ENCODE results near the gene SNAP23.

Gene SNAP23

DNA sequence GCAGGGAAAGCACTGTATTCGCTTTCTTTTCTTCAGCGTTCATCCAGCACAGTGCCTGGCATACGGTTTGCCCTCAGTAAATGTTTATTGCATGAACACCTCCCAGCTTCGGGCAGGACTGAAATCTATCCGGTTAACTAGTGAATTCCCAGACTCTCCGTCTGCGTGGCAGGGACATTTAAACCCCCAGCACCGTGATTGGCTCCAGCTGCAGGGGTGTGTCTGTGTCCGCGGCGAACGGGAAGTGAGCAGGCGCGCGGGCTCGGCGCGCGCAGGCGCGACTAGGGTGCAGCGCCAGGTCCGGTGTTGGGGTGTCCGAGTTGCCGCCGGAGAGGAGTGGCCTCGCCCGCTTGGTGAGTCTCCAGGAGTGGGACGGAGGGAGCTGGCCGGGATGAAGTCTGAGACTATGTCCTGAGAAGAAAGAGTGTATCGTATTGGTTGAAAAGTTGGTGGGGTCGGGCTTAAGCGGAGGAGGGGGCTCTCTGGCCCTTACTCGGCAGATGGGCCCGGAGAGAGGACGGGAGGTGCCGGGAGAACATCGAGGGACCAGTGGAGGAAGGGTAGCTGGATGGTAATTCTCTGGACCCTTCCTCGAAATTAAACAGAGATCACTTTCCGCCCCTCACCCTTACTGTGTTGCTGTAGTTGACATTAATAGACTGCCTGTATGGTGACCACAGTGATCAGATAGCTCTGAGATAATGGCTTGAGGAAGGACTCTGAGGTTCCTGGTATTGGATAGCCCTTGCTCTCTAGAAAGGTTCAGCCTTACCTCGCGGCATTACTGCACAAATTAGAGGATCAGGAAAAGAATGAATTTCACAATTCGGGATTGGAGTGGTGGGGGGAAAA is at the start of gene SNAP23:
Gene SNAP23, plus strand, starts transcription at position 274 of the 852 bp plus-strand sequence. CDS start 16,213 bp downstream, outside the sequence.
- CTCF ChIA-PET = interaction anchor here (0.7 to 1.5 kb wide), 2 partner anchors 10 to 97 kb away, joined by 4 read pairs; no protein-coding TSS in a partner anchor
- peaks cover 60% of the 10 kb centered on the region for H3K4me1 Mint-ChIP-seq
- peak within 1 kb of the TSS; percentile 90 for H3K27ac Mint-ChIP-seq
- peaks cover 17% of the 10 kb centered on the region for H3K36me3 Mint-ChIP-seq
- H3K4me3 Mint-ChIP-seq = peak within 1 kb of the TSS; percentile 93
- no peaks in the 10 kb centered on the region for H3K9me3 Mint-ChIP-seq
- no peaks in the 10 kb centered on the region for H3K27me3 Mint-ChIP-seq
- DNase-seq = peak; percentile 90

DNA sequence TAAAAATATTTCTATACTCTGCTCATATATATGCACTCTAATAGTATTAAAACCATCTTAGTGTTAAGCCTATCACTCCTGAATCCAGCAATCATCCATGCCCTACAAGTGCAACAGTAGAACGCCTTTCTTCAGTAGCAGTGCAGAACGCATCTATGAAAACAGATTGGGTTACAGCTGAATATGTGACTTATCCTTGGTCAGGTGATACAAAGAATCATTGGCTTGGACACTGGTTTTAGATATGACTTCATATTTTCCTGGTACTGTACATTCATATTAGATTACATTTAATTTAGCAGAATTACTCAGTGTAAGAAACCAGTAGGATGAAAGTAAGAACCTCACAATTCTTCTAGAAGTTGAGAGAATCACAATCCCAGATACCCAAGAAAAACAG is 47.8 kb upstream of the SNAP23 start:
- H3K27ac Mint-ChIP-seq = no peak overlapping the region
- H3K9me3 Mint-ChIP-seq = no peaks in the 10 kb centered on the region
- DNase-seq = no peak
- H3K27me3 Mint-ChIP-seq = no peaks in the 10 kb centered on the region
- no peak overlapping the region for H3K4me3 Mint-ChIP-seq
- H3K36me3 Mint-ChIP-seq = peaks cover 40% of the 10 kb centered on the region
- no peaks in the 10 kb centered on the region for H3K4me1 Mint-ChIP-seq
- CTCF ChIA-PET = no interaction called here

DNA sequence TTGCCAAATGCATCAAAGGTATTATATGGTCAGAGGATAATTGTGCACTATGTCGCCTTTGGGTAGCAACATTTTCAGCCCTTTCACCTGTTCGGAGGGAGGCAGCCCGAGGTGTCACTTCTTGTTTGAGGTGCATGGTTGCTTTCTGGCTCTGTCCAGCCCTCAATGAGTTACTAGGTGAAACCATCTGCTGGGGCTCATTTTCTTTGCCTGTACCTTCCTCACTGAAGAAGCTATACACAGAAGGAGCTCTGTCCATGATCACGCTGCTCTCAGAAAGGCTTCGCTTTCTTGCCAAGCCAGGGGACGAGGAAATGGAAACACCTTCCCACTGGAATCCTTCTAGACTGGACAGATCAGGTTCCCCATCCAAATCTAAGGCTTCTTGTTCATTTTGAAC is 47.2 kb upstream of the SNAP23 start:
- Mint-ChIP-seq H3K27ac (no peak overlapping the region), H3K4me1 (no peaks in the 10 kb centered on the region), H3K4me3 (no peak overlapping the region), H3K27me3 (no peaks in the 10 kb centered on the region), H3K9me3 (no peaks in the 10 kb centered on the region), H3K36me3 (peaks cover 40% of the 10 kb centered on the region)
- CTCF ChIA-PET = no interaction called here
- no peak for DNase-seq

DNA sequence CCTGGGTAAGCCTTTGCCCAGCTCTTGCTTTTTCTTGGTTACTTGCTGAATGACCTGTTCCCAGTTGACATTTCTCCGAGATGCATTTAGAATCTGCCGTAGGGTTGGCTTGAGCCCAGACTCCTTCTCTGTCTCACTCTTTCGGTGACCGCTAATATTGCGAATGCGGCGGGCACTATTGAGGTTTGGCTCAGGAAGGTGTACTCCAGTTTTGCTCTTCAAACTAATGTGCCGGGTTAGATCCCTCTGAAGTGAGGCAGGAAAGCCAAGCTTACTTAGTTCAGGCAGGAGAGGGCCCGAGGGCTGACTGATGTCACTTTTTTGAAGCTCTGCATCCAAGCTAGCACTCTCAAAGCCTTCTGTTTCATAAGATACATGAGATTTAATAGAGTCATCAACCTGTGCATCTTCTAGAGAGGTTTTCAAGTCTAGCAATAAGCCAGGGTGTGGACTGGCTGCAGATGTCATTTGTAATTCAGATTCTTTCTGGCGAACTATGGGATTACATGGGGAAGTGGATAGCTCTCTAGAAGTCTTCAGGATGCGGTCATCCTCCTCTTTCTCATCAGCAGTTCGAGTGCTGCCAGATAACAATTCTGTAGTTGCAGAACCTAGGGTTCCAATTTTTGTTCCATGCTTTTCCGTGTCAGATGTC is 45.5 kb upstream of the SNAP23 start:
- Mint-ChIP-seq H3K9me3 (no peaks in the 10 kb centered on the region), H3K27ac (no peak overlapping the region), H3K4me1 (no peaks in the 10 kb centered on the region), H3K27me3 (no peaks in the 10 kb centered on the region), H3K36me3 (peaks cover 36% of the 10 kb centered on the region), H3K4me3 (no peak overlapping the region)
- DNase-seq = no peak
- CTCF ChIA-PET = no interaction called here

DNA sequence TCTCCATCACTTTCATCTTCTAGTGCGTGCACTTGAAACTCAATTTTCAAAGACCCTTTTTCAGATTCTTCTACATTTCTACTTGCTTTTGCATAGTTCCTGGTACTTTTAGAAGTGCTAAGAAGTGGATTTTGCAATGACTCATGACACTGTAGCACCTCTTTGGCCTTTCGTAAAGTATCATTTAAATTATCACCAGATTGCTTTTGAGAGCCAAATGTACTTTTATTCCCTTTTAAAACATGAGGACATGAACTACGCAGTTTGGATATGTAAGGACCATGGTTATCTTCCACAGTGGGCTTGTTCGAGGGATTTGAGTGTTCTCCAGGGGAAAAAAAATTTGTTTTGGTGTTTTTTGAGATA is 45.0 kb upstream of the SNAP23 start:
- Mint-ChIP-seq H3K27ac (no peak overlapping the region), H3K36me3 (peaks cover 33% of the 10 kb centered on the region), H3K4me1 (no peaks in the 10 kb centered on the region), H3K4me3 (no peak overlapping the region), H3K9me3 (no peaks in the 10 kb centered on the region), H3K27me3 (no peaks in the 10 kb centered on the region)
- no peak for DNase-seq
- CTCF ChIA-PET = no interaction called here

DNA sequence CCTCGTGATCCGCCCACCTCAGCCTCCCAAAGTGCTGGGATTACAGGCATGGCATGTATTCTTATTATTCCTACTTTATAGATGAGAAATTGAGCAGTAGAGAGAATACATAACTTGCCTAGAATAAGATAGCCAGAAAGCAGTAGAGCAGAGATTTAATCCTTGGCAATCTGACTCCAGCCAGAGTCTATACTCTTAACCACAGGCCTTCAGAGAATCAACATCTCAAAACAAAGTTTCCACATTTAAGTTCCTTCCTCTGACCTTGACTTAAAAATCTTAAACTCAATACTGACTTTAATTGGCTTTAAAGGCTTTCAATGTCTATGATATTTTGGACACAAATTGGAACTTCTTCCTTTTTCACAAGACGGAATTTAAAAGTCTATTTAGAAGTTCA is 41.6 kb upstream of the SNAP23 start:
- H3K36me3 Mint-ChIP-seq = peaks cover 25% of the 10 kb centered on the region
- no peaks in the 10 kb centered on the region for H3K27me3 Mint-ChIP-seq
- H3K4me1 Mint-ChIP-seq = no peaks in the 10 kb centered on the region
- H3K4me3 Mint-ChIP-seq = no peak overlapping the region
- DNase-seq = no peak
- no peak overlapping the region for H3K27ac Mint-ChIP-seq
- CTCF ChIA-PET = no interaction called here
- no peaks in the 10 kb centered on the region for H3K9me3 Mint-ChIP-seq

DNA sequence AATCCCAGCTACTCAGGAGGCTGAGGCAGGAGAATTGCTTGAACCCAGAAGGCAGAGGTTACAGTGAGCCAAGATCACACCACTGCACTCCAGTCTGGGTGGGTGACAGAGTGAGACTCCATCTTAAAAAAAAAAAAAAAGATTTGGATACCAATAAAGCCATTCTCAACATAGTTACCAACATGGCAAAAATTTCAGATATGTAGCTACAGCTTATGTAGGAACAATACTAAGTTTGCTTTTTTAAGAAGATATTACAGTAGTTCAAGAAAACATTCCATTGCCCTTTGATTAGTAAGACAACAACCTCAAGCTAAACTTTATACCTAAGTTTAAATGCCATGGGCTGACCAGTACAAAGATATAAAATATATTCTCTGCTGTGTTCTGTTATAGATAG is 38.9 kb upstream of the SNAP23 start:
- H3K27me3 Mint-ChIP-seq = no peaks in the 10 kb centered on the region
- no peak overlapping the region for H3K27ac Mint-ChIP-seq
- H3K4me3 Mint-ChIP-seq = no peak overlapping the region
- peaks cover 8% of the 10 kb centered on the region for H3K36me3 Mint-ChIP-seq
- H3K4me1 Mint-ChIP-seq = no peaks in the 10 kb centered on the region
- no peaks in the 10 kb centered on the region for H3K9me3 Mint-ChIP-seq
- no peak for DNase-seq
- CTCF ChIA-PET = interaction anchor here (0.6 kb wide), 2 partner anchors 166 to 400 kb away, joined by 3 to 4 read pairs; no protein-coding TSS in a partner anchor

DNA sequence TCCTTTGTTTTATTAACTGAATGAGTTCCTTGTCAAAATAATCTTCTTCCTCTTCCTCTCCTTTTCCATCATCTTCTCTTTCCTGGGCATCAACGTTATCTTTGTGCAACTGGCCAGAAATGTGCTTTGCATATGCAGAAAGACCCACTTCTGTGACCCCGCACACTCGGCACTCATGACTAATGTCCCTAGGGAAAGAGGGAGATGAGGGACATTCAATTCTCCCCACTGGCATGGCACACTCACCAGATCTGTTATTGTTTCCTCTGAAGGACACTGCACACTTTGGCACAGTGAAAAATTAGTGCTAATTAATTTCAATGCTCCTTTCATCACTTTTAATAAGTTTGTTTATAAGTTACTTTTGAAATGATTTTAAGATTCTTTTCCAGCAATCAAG is 38.5 kb upstream of the SNAP23 start:
- no peaks in the 10 kb centered on the region for H3K27me3 Mint-ChIP-seq
- H3K4me1 Mint-ChIP-seq = no peaks in the 10 kb centered on the region
- no peak overlapping the region for H3K27ac Mint-ChIP-seq
- no peaks in the 10 kb centered on the region for H3K9me3 Mint-ChIP-seq
- DNase-seq = no peak
- CTCF ChIA-PET = interaction anchor here (0.6 kb wide), 2 partner anchors 167 to 400 kb away, joined by 3 to 4 read pairs; no protein-coding TSS in a partner anchor
- H3K4me3 Mint-ChIP-seq = no peak overlapping the region
- H3K36me3 Mint-ChIP-seq = peaks cover 5% of the 10 kb centered on the region

DNA sequence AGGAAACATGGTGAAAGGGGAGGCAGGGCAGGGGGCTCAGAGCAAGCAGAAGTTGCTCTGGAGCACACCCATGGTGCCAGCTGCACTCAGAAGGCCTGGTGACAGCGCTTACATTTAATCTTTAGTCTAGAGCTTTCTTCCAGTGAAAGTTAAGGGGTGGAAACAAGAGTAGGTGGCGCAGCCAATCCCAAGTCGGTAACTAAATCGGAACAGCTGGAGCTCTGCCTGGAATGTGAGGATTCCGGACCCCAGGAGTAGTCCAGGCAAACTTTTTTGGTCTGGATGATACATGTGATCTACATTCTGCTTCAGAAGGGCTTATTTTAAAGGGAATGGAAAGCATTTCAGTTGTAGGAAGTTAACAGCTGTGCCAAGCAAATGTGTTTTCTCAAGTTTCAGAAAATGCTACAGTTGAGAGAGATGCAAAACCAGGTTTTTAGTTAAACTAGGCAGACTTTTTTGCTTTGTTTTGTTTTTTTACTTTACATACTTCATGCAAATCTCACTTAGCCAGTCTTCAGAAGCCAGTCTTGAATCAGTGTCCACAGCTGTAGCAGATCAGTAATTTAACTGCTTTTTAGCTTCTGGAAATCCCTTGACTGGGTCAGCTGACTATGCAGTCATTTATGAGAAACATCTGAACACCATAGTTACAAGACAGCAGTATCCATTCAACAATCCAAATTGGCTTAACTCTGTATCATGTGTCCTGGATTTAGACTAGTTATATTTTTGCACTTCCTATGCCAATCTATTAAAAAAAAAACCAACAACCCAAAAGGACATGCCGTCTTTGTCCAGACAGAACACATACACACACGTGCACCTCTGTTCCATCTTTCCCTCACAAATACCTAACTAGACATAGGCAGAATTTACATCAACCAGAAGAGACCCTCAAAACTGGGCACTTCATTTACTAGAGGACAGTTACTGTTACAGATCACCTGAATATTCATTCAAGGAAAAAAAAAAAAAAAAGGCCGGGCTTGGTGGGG is 37.7 kb upstream of the SNAP23 start:
- no peak overlapping the region for H3K4me3 Mint-ChIP-seq
- no peaks in the 10 kb centered on the region for H3K9me3 Mint-ChIP-seq
- H3K36me3 Mint-ChIP-seq = peaks cover 5% of the 10 kb centered on the region
- no peaks in the 10 kb centered on the region for H3K27me3 Mint-ChIP-seq
- DNase-seq = no peak
- CTCF ChIA-PET = no interaction called here
- peak overlapping the region; percentile 37 for H3K27ac Mint-ChIP-seq
- no peaks in the 10 kb centered on the region for H3K4me1 Mint-ChIP-seq

DNA sequence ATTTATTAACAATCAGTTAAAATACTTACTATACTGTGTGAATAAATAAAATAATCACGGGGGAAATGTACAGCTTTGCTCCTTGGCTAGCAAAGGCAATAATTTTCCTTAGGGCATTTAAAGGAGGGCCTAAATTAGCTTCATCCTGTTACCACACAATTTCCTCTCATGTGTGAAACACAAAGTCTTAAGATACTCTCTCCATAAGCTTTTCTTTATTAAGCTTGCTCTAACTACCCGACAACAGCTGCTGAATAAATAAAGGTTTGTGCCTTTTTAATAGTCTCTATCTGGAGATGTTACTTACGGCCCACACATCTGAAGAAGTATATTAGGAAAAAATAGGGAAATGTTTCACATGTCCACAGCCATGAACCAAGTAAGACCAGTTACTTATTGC is 34.2 kb upstream of the SNAP23 start:
- H3K27me3 Mint-ChIP-seq = no peaks in the 10 kb centered on the region
- CTCF ChIA-PET = interaction anchor here (1.0 to 1.4 kb wide), 2 partner anchors 10 to 38 kb away, joined by 3 to 7 read pairs; no protein-coding TSS in a partner anchor
- H3K9me3 Mint-ChIP-seq = no peaks in the 10 kb centered on the region
- no peaks in the 10 kb centered on the region for H3K4me1 Mint-ChIP-seq
- peaks cover 19% of the 10 kb centered on the region for H3K36me3 Mint-ChIP-seq
- H3K27ac Mint-ChIP-seq = no peak overlapping the region
- no peak overlapping the region for H3K4me3 Mint-ChIP-seq
- DNase-seq = no peak

DNA sequence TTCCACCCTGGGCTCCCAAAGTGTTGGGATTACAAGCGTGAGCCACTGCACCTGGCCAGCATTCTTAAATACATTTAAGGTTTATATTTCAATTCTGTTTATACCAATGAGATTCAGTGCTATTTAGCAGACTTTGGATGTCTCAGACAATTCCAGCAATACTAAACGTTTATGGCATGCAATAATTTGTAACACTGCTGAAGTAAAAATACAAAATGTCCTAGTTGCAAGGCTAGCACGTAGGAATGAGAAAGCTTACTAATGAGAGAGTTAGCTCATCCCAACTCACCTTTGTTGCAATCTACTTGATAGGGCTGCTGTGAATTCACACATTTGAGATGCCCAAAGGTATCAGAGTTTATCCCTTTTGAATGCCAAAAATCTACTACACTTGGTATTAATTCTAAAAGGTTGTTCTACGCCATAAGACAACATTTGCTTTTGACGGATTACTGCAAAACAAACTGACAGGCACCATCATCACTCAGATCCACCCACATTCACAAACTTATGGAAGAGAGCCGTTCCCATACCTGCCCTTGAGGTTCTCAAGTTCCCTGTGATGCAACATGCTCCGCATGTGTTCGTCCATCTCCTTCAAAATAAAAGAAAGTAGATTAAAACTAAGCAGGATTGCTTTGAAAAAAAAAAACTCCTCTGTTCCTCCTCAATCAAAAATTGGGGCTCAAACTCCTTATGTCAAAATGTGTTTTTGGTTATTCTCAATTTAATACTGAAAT is 29.7 kb upstream of the SNAP23 start:
- Mint-ChIP-seq H3K27me3 (no peaks in the 10 kb centered on the region), H3K36me3 (peaks cover 20% of the 10 kb centered on the region), H3K4me1 (no peaks in the 10 kb centered on the region), H3K9me3 (no peaks in the 10 kb centered on the region), H3K4me3 (no peak overlapping the region), H3K27ac (no peak overlapping the region)
- no peak for DNase-seq
- CTCF ChIA-PET = no interaction called here

DNA sequence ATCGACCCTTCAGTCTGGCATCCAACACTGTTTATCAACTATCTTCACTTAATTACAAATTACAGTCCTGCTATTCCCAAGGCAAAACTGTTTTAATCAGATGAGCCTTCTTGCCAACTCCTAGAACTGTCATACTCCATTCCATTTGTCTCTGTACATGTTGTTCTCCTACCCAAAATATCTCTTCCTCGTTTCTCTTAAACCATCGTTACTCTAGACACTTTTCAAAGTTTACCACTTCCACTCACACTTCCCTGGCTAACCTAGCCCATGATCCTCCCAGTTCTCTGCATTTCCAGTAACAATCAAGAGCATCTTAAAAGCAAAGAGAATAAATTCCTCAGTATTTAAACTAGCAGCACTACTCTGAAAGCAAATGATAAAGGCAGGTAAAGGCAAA is 24.4 kb upstream of the SNAP23 start:
- H3K36me3 Mint-ChIP-seq = peaks cover 8% of the 10 kb centered on the region

DNA sequence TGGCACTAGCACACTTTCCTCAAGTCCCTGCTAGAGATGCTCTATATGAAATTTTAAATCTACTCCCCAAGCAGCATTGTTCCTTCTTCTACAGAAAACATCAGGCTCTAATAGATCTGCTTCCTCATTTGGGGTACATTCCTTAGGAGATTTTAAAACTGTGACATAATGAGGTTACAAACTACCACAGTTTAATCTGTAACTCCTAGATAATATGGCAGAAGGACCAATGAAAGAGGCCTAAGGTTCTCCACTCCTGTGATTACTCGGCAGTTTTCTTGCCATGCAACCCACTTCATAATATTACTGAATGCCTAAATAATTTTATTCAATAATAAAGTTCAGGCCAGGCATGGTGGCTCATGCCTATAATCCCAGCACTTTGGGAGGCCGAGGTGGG is 20.6 kb upstream of the SNAP23 start:
- H3K27me3 Mint-ChIP-seq = no peaks in the 10 kb centered on the region
- no peak overlapping the region for H3K27ac Mint-ChIP-seq
- H3K4me1 Mint-ChIP-seq = no peaks in the 10 kb centered on the region
- peaks cover 5% of the 10 kb centered on the region for H3K36me3 Mint-ChIP-seq
- no peak for DNase-seq
- CTCF ChIA-PET = no interaction called here
- no peak overlapping the region for H3K4me3 Mint-ChIP-seq
- no peaks in the 10 kb centered on the region for H3K9me3 Mint-ChIP-seq

More for the DNA sequence above, 24.4 kb upstream of the SNAP23 start:
- Mint-ChIP-seq H3K9me3 (no peaks in the 10 kb centered on the region), H3K27ac (no peak overlapping the region), H3K4me1 (no peaks in the 10 kb centered on the region), H3K4me3 (no peak overlapping the region), H3K27me3 (no peaks in the 10 kb centered on the region)
- CTCF ChIA-PET = interaction anchor here (0.7 to 1.6 kb wide), 4 partner anchors 9 to 352 kb away, joined by 3 to 7 read pairs (median 4); no protein-coding TSS in a partner anchor
- no peak for DNase-seq

Data from activated naive CD4-positive, alpha-beta T cell treated with anti-CD3 and anti-CD28 coated beads, Interleukin-2, amount 10 ng/mL, durations not matched to agents 7 days and 5 days (primary cell).